GM23248 (cell line): ENCODE data around the gene OR4D1. TPM values are rescaled to one million over a fixed set of nuclear protein-coding genes. Genes with fewer than 3 reads are reported as not detected.
"Not testable (repeated sequence)": the region's sequence is repeated elsewhere in the genome, so short reads cannot be mapped to it uniquely, and the experiment has no call there.

Experiments used
- DNase-seq: peaks from one replicate; pipeline ENCODE4 v3.0.0-alpha.2; 2015
- H2AFZ ChIP-seq: fragments of 200-600 bp; sonication (generic); 2 replicates; pipeline ENCODE4 v1.6.1; 2016; ENCODE audit warnings: antibody characterized with exemption
- H3F3A ChIP-seq: fragments of 200-600 bp; sonication (generic); 2 replicates; pipeline ENCODE4 v1.6.1; 2016; ENCODE audit warnings: mild to moderate bottlenecking, antibody characterized with exemption, mixed run types; ENCODE audit not compliant: insufficient read depth
- H3K27ac ChIP-seq: fragments of 200-600 bp; sonication (generic); 2 replicates; pipeline ENCODE4 v1.5.1; 2016; ENCODE audit warnings: mild to moderate bottlenecking
- H3K27me3 ChIP-seq: fragments of 200-600 bp; sonication (generic); replicated peaks from 2 replicates; pipeline ENCODE4 v1.6.1; 2016; ENCODE audit warnings: mild to moderate bottlenecking; ENCODE audit not compliant: insufficient read depth
- H3K36me3 ChIP-seq: fragments of 200-600 bp; sonication (generic); 2 replicates; pipeline ENCODE4 v1.6.1; 2016; ENCODE audit warnings: low read depth, mild to moderate bottlenecking
- H3K4me1 ChIP-seq: fragments of 200-600 bp; sonication (generic); 2 replicates; pipeline ENCODE4 v1.6.1; 2016; ENCODE audit warnings: mild to moderate bottlenecking; ENCODE audit not compliant: insufficient read depth
- H3K4me2 ChIP-seq: fragments of 200-600 bp; sonication (generic); one replicate; pipeline ENCODE4 v1.6.1; 2016; ENCODE audit warnings: mild to moderate bottlenecking; ENCODE audit not compliant: unreplicated experiment
- H3K4me3 ChIP-seq: fragments of 200-600 bp; sonication (generic); 2 replicates; pipeline ENCODE4 v1.5.1; 2016; ENCODE audit warnings: mild to moderate bottlenecking
- H3K79me2 ChIP-seq: fragments of 200-600 bp; sonication (generic); 2 replicates; pipeline ENCODE4 v1.6.1; 2016; ENCODE audit warnings: mild to moderate bottlenecking; ENCODE audit not compliant: insufficient read depth
- H3K9ac ChIP-seq: fragments of 200-600 bp; sonication (generic); 2 replicates; pipeline ENCODE4 v1.6.1; 2016; ENCODE audit warnings: mild to moderate bottlenecking
- H3K9me2 ChIP-seq: fragments of 200-600 bp; sonication (generic); 2 replicates; pipeline ENCODE4 v1.6.1; 2016; ENCODE audit warnings: mixed run types, mild to moderate bottlenecking, moderate library complexity; ENCODE audit not compliant: insufficient read depth
- H3K9me3 ChIP-seq: fragments of 200-600 bp; sonication (generic); one replicate; pipeline ENCODE4 v1.6.1; 2017; ENCODE audit warnings: low read depth
- H4K20me1 ChIP-seq: fragments of 200-600 bp; sonication (generic); 2 replicates; pipeline ENCODE4 v1.6.0; 2016; ENCODE audit not compliant: insufficient read depth
- EZH2 ChIP-seq: fragments of 200-600 bp; sonication (generic); IDR thresholded peaks from 2 replicates; pipeline ENCODE4 v1.6.1; 2018; ENCODE audit warnings: antibody characterized with exemption, mild to moderate bottlenecking; ENCODE audit not compliant: insufficient read depth, poor library complexity, severe bottlenecking
- EZH2phosphoT487 ChIP-seq: fragments of 200-600 bp; sonication (generic); IDR thresholded peaks from 2 replicates; pipeline ENCODE4 v1.6.1; 2018; ENCODE audit warnings: antibody characterized with exemption, moderate library complexity, mild to moderate bottlenecking, low read depth; ENCODE audit not compliant: insufficient read depth
- WGBS, 2 experiments: methylation state at CpG; one replicate each; pipeline ENCODE4 v1.1.6; 2015 to 2017; ENCODE audit warnings: low lambda C conversion rate in 2 of 2, low coverage in 1 of 2; ENCODE audit errors: missing lambda C conversion rate in 2 of 2; 5-methylcytosine and 5-hydroxymethylcytosine counted together
- in situ Hi-C: fragments of 300-500 bp; cut with MboI; formaldehyde crosslinking; loops from 2 replicates; pipeline ENCODE4 v1.15.0; 2020
- polyA plus RNA-seq: library from polyadenylated mRNA; unstranded; fragments of >200 nt; fragmentation: Nextera tagmentation; extraction: Ambion mirVana; gene quantifications from 2 replicates; pipeline ENCODE4 v1.2.1, GENCODE V29; 2016
- total RNA-seq: library from RNA; depleted of rRNA; stranded (reverse); fragments of >200 nt; shearing (Covaris generic); gene quantifications from 2 replicates; pipeline ENCODE4 v1.2.3, GENCODE V29; 2014

The OR4D1 gene
- total and polyA plus RNA-seq, 2 experiments from 2014 or later, result not detected

DNA sequence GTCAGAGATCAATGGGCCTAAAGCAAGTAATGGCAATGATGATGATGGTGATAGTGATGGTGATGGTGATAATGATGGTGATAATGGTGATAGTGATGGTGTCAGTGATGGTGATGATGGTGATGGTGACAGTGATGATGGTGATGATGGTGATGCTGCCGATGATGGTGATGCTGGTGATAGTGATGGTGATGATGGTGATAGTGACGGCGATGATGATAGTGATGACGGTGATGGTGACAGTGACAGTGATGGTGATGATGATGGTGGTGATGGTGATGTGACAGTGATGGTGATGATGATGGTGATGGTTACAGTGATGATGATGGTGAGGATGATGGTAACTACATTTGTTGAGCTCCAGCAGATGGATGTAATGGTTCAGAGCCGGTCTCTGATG is 30.8 kb upstream of the OR4D1 start:
- Histone ChIP-seq H3K27ac (no peak overlapping the region), H3K4me1 (no peaks in the 10 kb centered on the region), H3K9me3 (no peaks in the 10 kb centered on the region), H3F3A (no peaks in the 10 kb centered on the region), H3K36me3 (no peaks in the 10 kb centered on the region), H3K9ac (no peak overlapping the region), H3K9me2 (no peaks in the 10 kb centered on the region), H2AFZ (no peak overlapping the region), H4K20me1 (no peaks in the 10 kb centered on the region), H3K27me3 (no peaks in the 10 kb centered on the region), H3K4me3 (no peak overlapping the region), H3K4me2 (no peak overlapping the region), H3K79me2 (no peaks in the 10 kb centered on the region)
- DNase-seq, result no peak
- TF ChIP-seq EZH2phosphoT487 (no peak), EZH2 (no peak)
- in situ Hi-C loops, result no loop called here
- 37 to 56% methylated on average over 5 of the region's 5 CpGs for WGBS, 2 experiments

DNA sequence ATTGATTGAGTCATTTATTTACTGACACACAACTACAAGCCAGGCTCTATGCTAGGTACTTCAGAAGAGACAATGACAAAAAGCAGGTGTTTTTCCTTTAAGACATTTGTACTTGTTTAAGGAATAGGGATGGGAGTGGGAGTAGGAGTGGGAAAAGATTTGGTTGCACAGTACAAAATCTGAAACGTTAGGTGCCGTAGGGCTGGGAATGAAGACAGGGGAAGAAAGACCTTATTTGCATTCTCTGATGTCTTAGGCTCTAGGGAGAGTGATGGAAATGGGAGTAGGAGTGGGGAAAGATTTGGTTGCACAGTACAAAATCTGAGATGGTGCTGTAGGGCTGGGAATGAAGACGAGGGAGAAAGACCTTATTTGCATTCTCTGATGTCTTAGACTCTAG is 28.7 kb upstream of the OR4D1 start:
- Histone ChIP-seq H3K4me2 (no peak overlapping the region), H3K9me2 (no peaks in the 10 kb centered on the region), H4K20me1 (no peaks in the 10 kb centered on the region), H3K9me3 (no peaks in the 10 kb centered on the region), H3K27ac (no peak overlapping the region), H3K4me3 (no peak overlapping the region), H3K9ac (no peak overlapping the region), H3K27me3 (no peaks in the 10 kb centered on the region), H2AFZ (no peak overlapping the region), H3K4me1 (no peaks in the 10 kb centered on the region), H3F3A (no peaks in the 10 kb centered on the region), H3K79me2 (no peaks in the 10 kb centered on the region), H3K36me3 (no peaks in the 10 kb centered on the region)
- in situ Hi-C loops, result no loop called here
- DNase-seq, result no peak
- 45 to 46% methylated on average over 3 of the region's 3 CpGs for WGBS, 2 experiments
- TF ChIP-seq EZH2, result no peak
- no peak for TF ChIP-seq EZH2phosphoT487

GRCh38 chr17:58120195-58120822 is 27.9 kb upstream of the OR4D1 start:
- no peaks in the 10 kb centered on the region for H3K9me3 ChIP-seq
- no peaks in the 10 kb centered on the region for H4K20me1 ChIP-seq
- no peak overlapping the region for H3K4me3 ChIP-seq
- no peak overlapping the region for H3K27ac ChIP-seq
- H3K36me3 ChIP-seq, result no peaks in the 10 kb centered on the region
- H2AFZ ChIP-seq, result no peak overlapping the region
- H3K27me3 ChIP-seq, result no peaks in the 10 kb centered on the region
- no peak overlapping the region for H3K9ac ChIP-seq
- H3F3A ChIP-seq, result no peaks in the 10 kb centered on the region
- peak; percentile 66 for DNase-seq
- H3K4me1 ChIP-seq, result no peaks in the 10 kb centered on the region
- H3K9me2 ChIP-seq, result no peaks in the 10 kb centered on the region
- WGBS, 2 experiments, result 17 to 29% methylated on average over 7 of the region's 7 CpGs
- no peak overlapping the region for H3K4me2 ChIP-seq
- in situ Hi-C loops, result no loop called here
- TF ChIP-seq EZH2 (no peak), EZH2phosphoT487 (no peak)
- H3K79me2 ChIP-seq, result no peaks in the 10 kb centered on the region

DNA sequence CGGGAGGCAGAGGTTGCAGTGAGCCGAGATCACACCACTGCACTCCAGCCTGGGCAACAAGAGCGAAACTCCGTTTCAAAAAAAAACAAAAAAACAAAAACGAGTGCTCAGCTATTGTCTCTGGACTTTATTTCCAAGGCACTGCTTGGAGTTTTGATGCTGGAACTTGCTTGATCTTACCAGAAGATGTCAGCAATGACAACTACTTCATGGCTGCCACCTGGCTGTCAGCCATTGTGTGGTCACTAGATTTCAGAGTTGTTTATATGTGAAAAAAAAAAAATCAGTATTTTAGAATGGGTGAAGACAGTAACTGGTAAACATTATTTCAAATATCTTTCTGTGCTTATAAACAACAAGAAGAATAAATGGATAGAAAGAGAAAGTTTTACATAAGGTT is 26.3 kb upstream of the OR4D1 start:
- Histone ChIP-seq H3K4me2 (no peak overlapping the region), H3K4me1 (no peaks in the 10 kb centered on the region), H4K20me1 (no peaks in the 10 kb centered on the region), H3K79me2 (no peaks in the 10 kb centered on the region), H3K36me3 (no peaks in the 10 kb centered on the region), H3K9me2 (no peaks in the 10 kb centered on the region), H3K9me3 (no peaks in the 10 kb centered on the region), H2AFZ (no peak overlapping the region), H3K9ac (no peak overlapping the region), H3K4me3 (no peak overlapping the region), H3F3A (no peaks in the 10 kb centered on the region), H3K27me3 (no peaks in the 10 kb centered on the region), H3K27ac (no peak overlapping the region)
- in situ Hi-C loops, result no loop called here
- DNase-seq, result peak; percentile 46
- TF ChIP-seq EZH2phosphoT487 (no peak), EZH2 (no peak)
- 33 to 40% methylated on average over 5 of the region's 5 CpGs for WGBS, 2 experiments

DNA sequence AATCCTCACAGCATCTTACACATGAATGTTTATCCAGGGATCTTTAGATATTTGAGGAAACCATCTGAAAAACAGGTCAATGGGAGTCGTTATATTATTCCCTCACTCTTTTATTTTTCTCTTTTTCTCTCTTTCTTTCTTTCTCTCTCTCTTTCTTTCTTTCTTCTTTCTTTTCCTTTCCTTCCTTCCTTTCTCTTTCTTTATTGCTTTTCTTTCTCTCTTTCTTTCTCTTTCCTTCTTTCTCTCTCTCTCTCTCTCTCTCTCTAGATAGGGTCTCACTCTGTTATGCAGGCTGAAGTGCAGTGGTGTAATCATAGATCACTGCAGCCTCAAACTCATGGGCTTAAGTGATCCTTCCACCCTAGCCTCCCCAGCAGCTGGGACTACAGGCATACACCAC is 20.3 kb upstream of the OR4D1 start:
- H3K27me3 ChIP-seq, result peaks cover 7% of the 10 kb centered on the region; the same call in 1 of the 2 replicates
- no peak for DNase-seq
- TF ChIP-seq EZH2phosphoT487 (no peak), EZH2 (no peak)
- H3K4me3 ChIP-seq, result no peak overlapping the region
- no peaks in the 10 kb centered on the region for H3F3A ChIP-seq
- H3K27ac ChIP-seq, result no peak overlapping the region
- no peak overlapping the region for H3K4me2 ChIP-seq
- WGBS, 2 experiments, result 0% methylated on average over 1 of the region's 1 CpG
- H3K4me1 ChIP-seq, result no peaks in the 10 kb centered on the region
- no peak overlapping the region for H2AFZ ChIP-seq
- in situ Hi-C loops, result no loop called here
- no peaks in the 10 kb centered on the region for H3K36me3 ChIP-seq
- no peaks in the 10 kb centered on the region for H3K9me2 ChIP-seq
- H3K9ac ChIP-seq, result no peak overlapping the region
- no peaks in the 10 kb centered on the region for H3K9me3 ChIP-seq
- no peaks in the 10 kb centered on the region for H4K20me1 ChIP-seq
- no peaks in the 10 kb centered on the region for H3K79me2 ChIP-seq

DNA sequence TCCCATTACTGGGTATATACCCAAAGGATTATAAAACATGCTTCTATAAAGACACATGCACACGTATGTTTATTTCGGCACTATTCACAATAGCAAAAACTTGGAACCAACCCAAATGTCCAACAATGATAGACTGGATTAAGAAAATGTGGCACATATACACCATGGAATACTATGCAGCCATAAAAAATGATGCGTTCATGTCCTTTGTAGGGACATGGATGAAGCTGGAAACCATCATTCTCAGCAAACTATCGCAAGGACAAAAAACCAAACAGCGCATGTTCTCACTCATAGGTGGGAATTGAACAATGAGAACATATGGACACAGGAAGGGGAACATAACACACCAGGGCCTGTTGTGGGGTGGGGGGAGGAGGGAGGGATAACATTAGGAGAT is 15.5 kb upstream of the OR4D1 start:
- H3K79me2 ChIP-seq, in situ Hi-C loops: not testable (repeated sequence)
- WGBS, 2 experiments, result 55 to 71% methylated on average over 5 of the region's 5 CpGs

More for the DNA sequence above, 15.5 kb upstream of the OR4D1 start:
- not testable (repeated sequence) for H2AFZ ChIP-seq, H3K36me3 ChIP-seq, H3K4me1 ChIP-seq, DNase-seq, H3K9ac ChIP-seq, H3K9me3 ChIP-seq, H3F3A ChIP-seq, H4K20me1 ChIP-seq, H3K4me2 ChIP-seq, H3K4me3 ChIP-seq, H3K27ac ChIP-seq, H3K9me2 ChIP-seq
- H3K27me3 ChIP-seq, result peaks cover 12% of the 10 kb centered on the region; the same call in 1 of the 2 replicates
